GM19035 (cell line): ENCODE data around the gene CAMTA1.

Source experiments
- ATAC-seq: cut with Tn5 transposase; IDR thresholded peaks from one replicate; pipeline ENCODE4 v1.9.1; 2021; ENCODE audit not compliant: unreplicated experiment

Gene CAMTA1

GRCh38 chr1:7177438-7178146 is 392.3 kb downstream of the CAMTA1 start:
- ATAC-seq: no peak

GRCh38 chr1:7178336-7178735 is 393.1 kb downstream of the CAMTA1 start:
- no peak for ATAC-seq

- ATAC-seq: no peak
These were observed 393.5 kb downstream of the CAMTA1 start for GRCh38 chr1:7178741-7179140.

GRCh38 chr1:7185721-7186120 is 400.5 kb downstream of the CAMTA1 start:
- ATAC-seq: no peak

- ATAC-seq: no peak
These were observed 401.3 kb downstream of the CAMTA1 start for GRCh38 chr1:7186382-7187111.

- ATAC-seq: no peak
These were observed 401.8 kb downstream of the CAMTA1 start for GRCh38 chr1:7187112-7187493.

GRCh38 chr1:7190261-7190660 is 405.0 kb downstream of the CAMTA1 start:
- no peak for ATAC-seq

- no peak for ATAC-seq
These were observed 407.2 kb downstream of the CAMTA1 start for GRCh38 chr1:7192453-7192852.

GRCh38 chr1:7196036-7196911 is 411.0 kb downstream of the CAMTA1 start:
- no peak for ATAC-seq

- ATAC-seq: no peak
These were observed 413.4 kb downstream of the CAMTA1 start for GRCh38 chr1:7198664-7199063.

- ATAC-seq: no peak
These were observed 414.0 kb downstream of the CAMTA1 start for GRCh38 chr1:7199077-7199779.

- ATAC-seq: no peak
These were observed 422.8 kb downstream of the CAMTA1 start for GRCh38 chr1:7207875-7208646.

GRCh38 chr1:7208647-7209180 is 423.5 kb downstream of the CAMTA1 start:
- no peak for ATAC-seq

GRCh38 chr1:7209336-7209735 is 424.1 kb downstream of the CAMTA1 start:
- no peak for ATAC-seq

- ATAC-seq: no peak
These were observed 433.1 kb downstream of the CAMTA1 start for GRCh38 chr1:7218210-7218832.

- ATAC-seq: no peak
These were observed 433.8 kb downstream of the CAMTA1 start for GRCh38 chr1:7219031-7219430.

- no peak for ATAC-seq
These were observed 434.8 kb downstream of the CAMTA1 start for GRCh38 chr1:7220007-7220406.

- ATAC-seq: no peak
These were observed 435.5 kb downstream of the CAMTA1 start for GRCh38 chr1:7220712-7221252.
